ENCODE data around the gene SNCAIP.

The SNCAIP gene

GRCh38 chr5:122500245-122501088 lies 188.4 kb downstream of the SNCAIP start:
- no peak for DNase-seq (ENCODE audit: low read depth in 2 of 2)

GRCh38 chr5:122501089-122501435 lies 189.0 kb downstream of the SNCAIP start:
- DNase-seq (ENCODE audit: low read depth in 2 of 2) = no peak

- no peak for DNase-seq (ENCODE audit: low read depth in 2 of 2)
Measured at GRCh38 chr5:122507045-122507444, 195.0 kb downstream of the SNCAIP start.

- no peak for DNase-seq (ENCODE audit: low read depth in 2 of 2)
Measured at GRCh38 chr5:122507581-122507980, 195.5 kb downstream of the SNCAIP start.

- DNase-seq (ENCODE audit: low read depth in 2 of 2) = no peak
Measured at GRCh38 chr5:122508623-122509022, 196.6 kb downstream of the SNCAIP start.
